HG03280 (cell line): ENCODE measurements around the gene SCNN1G.
"Not testable (repeated sequence)": the region's sequence is repeated elsewhere in the genome, so short reads cannot be mapped to it uniquely, and the experiment has no call there.

Experiments used
- ATAC-seq: cut with Tn5 transposase; IDR thresholded peaks from one replicate; pipeline ENCODE4 v1.9.1; 2021; ENCODE audit warnings: mild to moderate bottlenecking, moderate library complexity; ENCODE audit not compliant: unreplicated experiment

SCNN1G gene

DNA sequence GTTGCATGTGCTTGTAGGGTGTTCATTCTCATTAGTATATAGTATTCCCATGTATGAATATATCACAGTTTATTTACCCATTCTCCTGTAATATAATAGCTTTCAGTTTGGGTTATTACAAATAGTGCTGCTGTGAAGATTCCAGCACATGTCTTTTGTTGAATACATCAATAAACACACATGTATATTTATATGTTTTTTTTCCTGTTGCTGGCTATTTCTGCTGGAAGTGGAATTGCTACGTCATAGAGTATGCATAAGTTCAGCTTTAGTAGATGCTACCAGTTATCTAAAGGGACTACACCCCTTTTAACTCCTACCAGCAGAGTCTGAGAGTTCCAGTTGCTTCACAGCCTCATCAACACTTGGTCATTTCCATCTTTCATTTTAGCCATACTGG is 67.3 kb downstream of the SCNN1G start:
- no peak for ATAC-seq

DNA sequence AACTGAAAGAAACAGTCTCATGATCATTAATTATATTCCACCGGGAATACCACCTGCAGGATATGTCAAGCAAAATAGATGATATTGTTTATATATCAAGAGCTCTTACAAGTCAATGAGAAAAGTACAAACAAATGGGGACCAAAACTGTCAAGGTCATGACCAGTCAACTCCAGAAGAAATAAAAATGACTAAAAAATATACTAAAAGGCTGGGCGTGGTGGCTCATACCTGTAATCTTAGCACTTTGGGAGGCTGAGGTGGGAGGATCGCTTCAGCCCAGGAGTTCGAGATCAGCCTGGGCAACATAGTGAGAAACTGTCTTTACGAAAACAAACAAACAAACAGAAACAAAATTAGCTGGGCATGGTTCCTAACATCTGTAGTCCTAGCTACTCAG is 69.8 kb downstream of the SCNN1G start:
- no peak for ATAC-seq

DNA sequence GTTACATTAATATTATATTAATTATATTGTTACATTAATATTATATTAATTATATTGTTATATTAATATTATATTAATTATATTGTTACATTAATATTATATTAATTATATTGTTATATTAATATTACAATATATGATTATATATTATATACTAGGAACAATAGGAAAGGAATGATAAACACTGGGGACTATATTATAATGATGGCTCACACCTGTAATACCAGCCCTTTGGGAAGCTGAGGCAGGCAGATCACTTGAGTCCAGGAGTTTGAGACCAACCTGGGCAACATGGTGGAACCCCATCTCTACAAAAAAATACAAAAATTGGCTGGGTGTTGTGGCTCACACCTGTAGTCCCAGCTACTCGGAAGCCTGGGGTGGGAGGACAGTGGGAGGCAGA is 71.1 kb downstream of the SCNN1G start:
- ATAC-seq, result not testable (repeated sequence)

DNA sequence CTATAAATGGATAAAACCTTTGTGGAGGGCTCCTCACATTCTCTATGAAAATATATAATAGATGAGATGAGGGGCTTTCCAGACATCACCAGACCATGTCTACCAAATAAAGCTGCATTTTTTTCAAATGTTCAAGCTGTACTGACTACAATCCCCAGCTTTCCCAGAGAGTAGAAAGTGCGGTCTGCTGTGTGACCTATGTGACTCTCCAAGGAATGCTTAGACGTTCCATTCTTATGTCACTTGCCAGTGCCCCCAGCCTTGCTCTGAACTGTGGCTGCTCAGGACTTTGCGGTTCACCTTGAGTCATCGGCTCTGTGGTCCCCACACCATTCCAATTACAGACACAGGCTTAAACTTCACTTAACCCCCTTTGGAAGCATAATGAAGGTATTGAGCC is 71.8 kb downstream of the SCNN1G start:
- ATAC-seq, result no peak

DNA sequence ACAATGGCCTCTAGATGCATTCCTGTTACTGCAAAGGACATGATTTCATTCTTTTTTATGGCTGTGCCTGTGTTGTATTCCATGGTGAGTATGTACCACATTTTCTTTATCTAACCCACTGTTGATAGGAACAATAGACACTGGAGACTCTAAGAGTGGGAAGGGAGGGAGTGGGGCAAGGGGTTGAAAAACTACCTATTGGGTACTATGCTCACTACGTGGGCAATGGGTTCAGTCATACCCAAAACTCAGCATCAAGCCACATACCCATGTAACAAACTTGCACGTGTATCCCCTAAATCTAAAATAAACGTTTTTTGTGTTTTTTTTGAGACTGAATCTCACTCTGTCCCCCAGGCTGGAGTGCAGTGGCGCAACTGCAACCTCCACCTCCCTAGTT is 72.5 kb downstream of the SCNN1G start:
- ATAC-seq, result no peak

DNA sequence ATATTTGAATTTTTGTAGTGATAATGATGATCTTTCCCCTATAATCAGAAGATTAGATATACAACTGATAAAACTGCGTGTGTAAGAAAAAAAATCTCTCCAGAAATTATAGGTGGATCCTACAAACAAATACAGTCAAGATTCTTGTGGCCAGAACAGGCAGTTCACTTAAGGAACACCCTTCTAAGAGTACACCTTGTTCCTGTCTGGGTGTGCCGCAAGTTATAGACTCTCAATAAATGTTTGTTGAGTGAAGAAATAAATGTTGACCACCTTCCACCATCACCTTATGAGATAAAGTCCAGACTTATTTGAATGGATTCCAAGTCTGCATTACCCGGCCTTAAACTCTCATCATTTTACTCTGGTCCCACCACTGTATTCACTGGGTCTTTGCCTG is 73.9 kb downstream of the SCNN1G start:
- ATAC-seq, result no peak

DNA sequence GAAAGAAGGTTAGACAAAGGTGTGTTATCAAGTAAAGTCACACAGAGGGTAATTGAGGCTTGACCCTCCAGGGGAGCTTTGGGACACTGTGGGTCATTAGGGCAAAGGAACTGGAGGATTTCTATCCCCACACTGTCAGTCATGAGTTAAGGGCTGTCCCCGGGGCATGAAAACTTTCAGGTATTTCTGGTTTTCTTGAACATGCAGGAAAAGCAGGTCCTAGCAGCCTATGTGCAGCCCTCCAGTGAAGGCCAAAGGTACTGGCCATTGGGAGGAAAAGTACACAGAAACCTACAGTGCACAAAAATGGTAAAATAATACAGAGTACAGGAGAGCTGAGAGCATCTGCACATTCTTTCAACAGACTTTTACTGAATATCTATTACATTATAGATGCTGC is 75.1 kb downstream of the SCNN1G start:
- no peak for ATAC-seq

DNA sequence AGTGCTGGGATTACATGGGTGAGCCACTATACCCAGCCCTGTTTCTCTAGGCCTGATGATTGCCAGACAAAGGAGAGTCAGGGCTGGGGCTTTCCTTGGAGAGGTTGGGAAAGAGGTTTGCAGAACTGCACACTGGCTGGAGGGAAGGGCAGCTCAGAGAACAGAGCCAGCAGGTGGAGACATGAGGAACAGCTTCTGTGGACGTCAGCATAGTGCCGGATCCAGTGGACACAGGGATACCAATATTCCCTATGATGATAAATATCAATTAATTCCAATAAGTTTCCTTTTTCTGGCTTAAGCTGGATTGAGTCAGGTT is 76.3 kb downstream of the SCNN1G start:
- no peak for ATAC-seq
